Testis (tissue), 2 donors: Measurements from ENCODE around the gene AMBRA1.

Experiments used
- POLR2A ChIP-seq: fragments of 450-650 bp; IDR thresholded peaks from one replicate; pipeline ENCODE4 v1.6.1; 2017; ENCODE audit warnings: antibody characterized with exemption, mild to moderate bottlenecking, moderate library complexity
- TF ChIP-seq, protein P1 (sequence below), 3 experiments: fragments of 450-650 bp in 2 of 3; fragments of 200-600 bp in 1 of 3; sonication (generic) in 1 of 3; IDR thresholded peaks; one replicate each; pipeline ENCODE4 v1.5.1; 2016 to 2019; ENCODE audit warnings: antibody characterized with exemption in 3 of 3, mild to moderate bottlenecking in 2 of 3, moderate library complexity in 1 of 3

GRCh38 chr11:46560300-46560991 lies 33.4 kb downstream of the AMBRA1 start:
- TF ChIP-seq, protein P1, sequence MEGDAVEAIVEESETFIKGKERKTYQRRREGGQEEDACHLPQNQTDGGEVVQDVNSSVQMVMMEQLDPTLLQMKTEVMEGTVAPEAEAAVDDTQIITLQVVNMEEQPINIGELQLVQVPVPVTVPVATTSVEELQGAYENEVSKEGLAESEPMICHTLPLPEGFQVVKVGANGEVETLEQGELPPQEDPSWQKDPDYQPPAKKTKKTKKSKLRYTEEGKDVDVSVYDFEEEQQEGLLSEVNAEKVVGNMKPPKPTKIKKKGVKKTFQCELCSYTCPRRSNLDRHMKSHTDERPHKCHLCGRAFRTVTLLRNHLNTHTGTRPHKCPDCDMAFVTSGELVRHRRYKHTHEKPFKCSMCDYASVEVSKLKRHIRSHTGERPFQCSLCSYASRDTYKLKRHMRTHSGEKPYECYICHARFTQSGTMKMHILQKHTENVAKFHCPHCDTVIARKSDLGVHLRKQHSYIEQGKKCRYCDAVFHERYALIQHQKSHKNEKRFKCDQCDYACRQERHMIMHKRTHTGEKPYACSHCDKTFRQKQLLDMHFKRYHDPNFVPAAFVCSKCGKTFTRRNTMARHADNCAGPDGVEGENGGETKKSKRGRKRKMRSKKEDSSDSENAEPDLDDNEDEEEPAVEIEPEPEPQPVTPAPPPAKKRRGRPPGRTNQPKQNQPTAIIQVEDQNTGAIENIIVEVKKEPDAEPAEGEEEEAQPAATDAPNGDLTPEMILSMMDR (IDR thresholded peaks at IDR 0.05), result no peak
- no peak for TF ChIP-seq POLR2A
